Keratinocyte (primary cell): ENCODE results near the gene KIF13A.

Experiments used
- EZH2 ChIP-seq: IDR thresholded peaks from one replicate; pipeline ENCODE4 v1.6.1; 2012; ENCODE audit warnings: inconsistent platforms, mild to moderate bottlenecking, low read length, moderate library complexity
- TF ChIP-seq, protein P1 (sequence below), 3 experiments: IDR thresholded peaks in 1 of 3; conservative IDR thresholded peaks in 1 of 3; optimal IDR thresholded peaks in 1 of 3; 2 replicates in 2 of 3; 3 replicates in 1 of 3; pipeline versions ENCODE3 to v1.5.1; 2011; ENCODE audit warnings: low read length in 3 of 3, mild to moderate bottlenecking in 3 of 3, moderate library complexity in 2 of 3, control low read depth in 1 of 3, inconsistent platforms in 1 of 3; ENCODE audit not compliant: insufficient read depth in 2 of 3; ENCODE audit errors: extremely low read depth in 1 of 3

DNA sequence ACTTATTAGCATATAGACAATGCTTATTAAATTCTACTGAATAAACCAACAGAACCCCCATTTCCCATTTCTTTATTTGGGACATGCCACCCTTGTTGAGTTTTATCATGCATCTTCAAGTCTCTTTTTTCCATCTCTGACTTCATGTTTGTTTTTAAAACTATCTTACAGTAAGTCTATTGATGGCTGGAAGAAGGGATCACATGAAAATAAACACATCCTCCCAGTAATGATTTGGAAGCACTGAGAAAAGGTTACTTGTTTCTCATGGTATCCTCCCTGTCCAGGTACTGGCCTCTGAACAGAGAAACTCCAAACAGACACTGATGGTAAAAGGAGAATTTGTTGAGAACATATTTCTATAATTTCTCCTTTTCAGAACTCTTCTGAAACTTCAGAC lies 74.9 kb downstream of the KIF13A start:
- TF ChIP-seq, protein P1, sequence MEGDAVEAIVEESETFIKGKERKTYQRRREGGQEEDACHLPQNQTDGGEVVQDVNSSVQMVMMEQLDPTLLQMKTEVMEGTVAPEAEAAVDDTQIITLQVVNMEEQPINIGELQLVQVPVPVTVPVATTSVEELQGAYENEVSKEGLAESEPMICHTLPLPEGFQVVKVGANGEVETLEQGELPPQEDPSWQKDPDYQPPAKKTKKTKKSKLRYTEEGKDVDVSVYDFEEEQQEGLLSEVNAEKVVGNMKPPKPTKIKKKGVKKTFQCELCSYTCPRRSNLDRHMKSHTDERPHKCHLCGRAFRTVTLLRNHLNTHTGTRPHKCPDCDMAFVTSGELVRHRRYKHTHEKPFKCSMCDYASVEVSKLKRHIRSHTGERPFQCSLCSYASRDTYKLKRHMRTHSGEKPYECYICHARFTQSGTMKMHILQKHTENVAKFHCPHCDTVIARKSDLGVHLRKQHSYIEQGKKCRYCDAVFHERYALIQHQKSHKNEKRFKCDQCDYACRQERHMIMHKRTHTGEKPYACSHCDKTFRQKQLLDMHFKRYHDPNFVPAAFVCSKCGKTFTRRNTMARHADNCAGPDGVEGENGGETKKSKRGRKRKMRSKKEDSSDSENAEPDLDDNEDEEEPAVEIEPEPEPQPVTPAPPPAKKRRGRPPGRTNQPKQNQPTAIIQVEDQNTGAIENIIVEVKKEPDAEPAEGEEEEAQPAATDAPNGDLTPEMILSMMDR (optimal IDR thresholded peaks at IDR 0.05 in 1 of 3, IDR thresholded peaks at IDR 0.05 in 1 of 3, conservative IDR thresholded peaks at IDR 0.05 in 1 of 3; ENCODE audit: extremely low read depth in 1 of 3, insufficient read depth in 2 of 3, low read length in 3 of 3) = no peak
- TF ChIP-seq EZH2 = no peak
